Fibroblast of skin of abdomen (primary cell): ENCODE data around the gene ZNF213.
A peak's percentile ranks its signal among the peaks of the same experiment; 100 is the strongest.

Experiments
- DNase-seq: peaks from one replicate; pipeline ENCODE4 v3.0.0-alpha.2; 2013

ZNF213 gene

GRCh38 chr16:3101018-3101840 is 33.6 kb upstream of the ZNF213 start:
- DNase-seq = peak; percentile 31

GRCh38 chr16:3101841-3102470 is 32.9 kb upstream of the ZNF213 start:
- DNase-seq = no peak

- DNase-seq = peak; percentile 92
Measured at GRCh38 chr16:3106205-3106928, 28.5 kb upstream of the ZNF213 start.

- DNase-seq = peak; percentile 73
Measured at GRCh38 chr16:3112058-3112880, 22.6 kb upstream of the ZNF213 start, which contains the start of gene ZNF205. TSS of gene ZNF205 (plus strand) at chr16:3112586. CDS start at chr16:3113431, 845 bp downstream.

GRCh38 chr16:3112881-3113574 is 21.8 kb upstream of the ZNF213 start:
- DNase-seq = no peak

GRCh38 chr16:3113765-3114479 is 20.9 kb upstream of the ZNF213 start:
- DNase-seq = no peak

- no peak for DNase-seq
Measured at GRCh38 chr16:3115003-3115402, 19.8 kb upstream of the ZNF213 start.

- no peak for DNase-seq
Measured at GRCh38 chr16:3115561-3115960, 19.3 kb upstream of the ZNF213 start.

- DNase-seq = no peak
Measured at GRCh38 chr16:3118204-3118790, 16.5 kb upstream of the ZNF213 start.

GRCh38 chr16:3118846-3119245 is 16.0 kb upstream of the ZNF213 start:
- DNase-seq = no peak

GRCh38 chr16:3119286-3119685 is 15.5 kb upstream of the ZNF213 start:
- DNase-seq = no peak

GRCh38 chr16:3119701-3120408 is 15.0 kb upstream of the ZNF213 start:
- DNase-seq = no peak

- DNase-seq = no peak
Measured at GRCh38 chr16:3120435-3120834, 14.4 kb upstream of the ZNF213 start.

GRCh38 chr16:3121851-3122467 is 12.9 kb upstream of the ZNF213 start:
- DNase-seq = no peak

- DNase-seq = no peak
Measured at GRCh38 chr16:3122926-3123570, 11.8 kb upstream of the ZNF213 start.

GRCh38 chr16:3123986-3124886 is 10.6 kb upstream of the ZNF213 start:
- DNase-seq = peak; percentile 92

- DNase-seq = no peak
Measured at GRCh38 chr16:3127745-3128144, 7.1 kb upstream of the ZNF213 start.
